Glutamatergic neuron (in vitro differentiated cells): ENCODE results near the gene CAMSAP2. TPM values are rescaled to one million over a fixed set of nuclear protein-coding genes. Genes with fewer than 3 reads are reported as not detected.

Experiments
- DNase-seq: peaks from one replicate; pipeline ENCODE4 v3.0.0; 2022
- H3K27ac Mint-ChIP-seq: one replicate; pipeline ENCODE4 v1.8.0; 2020; ENCODE audit warnings: mild to moderate bottlenecking, mixed read lengths, inconsistent platforms; ENCODE audit not compliant: unreplicated experiment
- H3K27me3 Mint-ChIP-seq: one replicate; pipeline ENCODE4 v1.8.0; 2020; ENCODE audit warnings: mild to moderate bottlenecking, moderate library complexity, mixed read lengths, inconsistent platforms; ENCODE audit not compliant: unreplicated experiment
- H3K36me3 Mint-ChIP-seq: one replicate; pipeline ENCODE4 v1.8.0; 2020; ENCODE audit warnings: mild to moderate bottlenecking, mixed read lengths, inconsistent platforms; ENCODE audit not compliant: unreplicated experiment
- H3K4me1 Mint-ChIP-seq: one replicate; pipeline ENCODE4 v1.8.0; 2020; ENCODE audit warnings: mild to moderate bottlenecking, low read depth, mixed read lengths, inconsistent platforms; ENCODE audit not compliant: unreplicated experiment
- H3K4me3 Mint-ChIP-seq: one replicate; pipeline ENCODE4 v1.8.0; 2020; ENCODE audit warnings: mild to moderate bottlenecking, mixed read lengths, inconsistent platforms; ENCODE audit not compliant: unreplicated experiment
- H3K9me3 Mint-ChIP-seq: one replicate; pipeline ENCODE4 v1.8.0; 2020; ENCODE audit warnings: mild to moderate bottlenecking, moderate library complexity, mixed read lengths, inconsistent platforms; ENCODE audit not compliant: unreplicated experiment
- CTCF ChIP-seq: fragments of 200-600 bp; sonication (generic); IDR thresholded peaks from one replicate; pipeline ENCODE4 v1.5.0; 2021; ENCODE audit not compliant: partially characterized antibody, unreplicated experiment
- total RNA-seq: library from RNA; stranded (reverse); fragmentation: NEBNext Ultra II Directional; extraction: Animal tissue kit (Norgen Biotek cat#: 25700); gene quantifications from one replicate; pipeline ENCODE4 v1.2.1, GENCODE V29; 2021; ENCODE audit not compliant: unreplicated experiment

CAMSAP2 gene
- total RNA-seq, 1 donor from 2014 or later, result 51.1 TPM

DNA sequence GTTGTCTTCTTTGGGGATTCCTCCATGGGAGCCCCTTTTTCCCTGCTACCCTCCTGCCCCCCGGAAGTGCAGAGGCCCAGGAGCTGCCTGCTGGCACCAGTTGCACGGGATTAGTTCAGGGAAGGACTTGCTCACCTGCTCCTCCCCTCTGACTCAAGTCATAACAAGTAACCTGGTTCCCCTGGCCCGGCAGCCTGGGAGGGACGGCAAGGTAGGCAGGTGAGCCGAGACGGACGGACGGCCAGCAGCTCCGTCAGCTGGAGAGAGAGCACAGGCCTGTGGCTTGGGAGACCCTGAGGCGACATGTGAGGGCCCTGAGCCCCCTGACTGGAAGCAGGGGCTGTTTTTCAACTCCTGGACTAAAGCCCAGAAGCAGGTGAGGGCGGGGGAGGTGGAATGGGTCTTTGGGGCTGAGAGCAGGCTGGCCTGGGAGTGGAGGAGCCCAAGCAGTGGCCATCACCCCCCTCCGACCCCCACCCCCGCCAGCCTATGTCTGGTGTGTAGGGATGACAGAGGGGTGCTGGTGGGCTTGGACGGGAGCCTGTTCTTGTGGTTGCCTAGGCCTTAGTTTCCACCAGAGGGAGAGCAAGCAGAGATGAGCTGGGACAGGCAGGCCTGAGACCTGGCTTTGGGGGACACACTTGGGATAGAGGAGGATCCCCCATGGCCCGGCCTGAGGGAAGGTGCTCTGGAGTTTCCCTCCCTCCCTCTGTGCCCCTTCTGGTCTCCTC is 156.2 kb downstream of the CAMSAP2 start, which contains the start of gene INAVA:
TSS of gene INAVA (plus strand) at position 189 of the 731 bp plus-strand sequence. CDS start 3,501 bp downstream, outside the sequence.
- no peak for TF ChIP-seq CTCF
- Mint-ChIP-seq H3K27ac (no peak within 1 kb of the TSS), H3K9me3 (peaks cover 4% of the 10 kb centered on the region), H3K36me3 (no peaks in the 10 kb centered on the region), H3K27me3 (no peaks in the 10 kb centered on the region), H3K4me3 (no peak within 1 kb of the TSS), H3K4me1 (peaks cover 14% of the 10 kb centered on the region)
- DNase-seq, result no peak

- Mint-ChIP-seq H3K36me3 (no peaks in the 10 kb centered on the region), H3K4me3 (no peak overlapping the region), H3K27ac (no peak overlapping the region), H3K9me3 (peaks cover 4% of the 10 kb centered on the region), H3K4me1 (peaks cover 14% of the 10 kb centered on the region), H3K27me3 (no peaks in the 10 kb centered on the region)
- no peak for TF ChIP-seq CTCF
- no peak for DNase-seq
These were observed 156.7 kb downstream of the CAMSAP2 start for GRCh38 chr1:200895443-200895789.

GRCh38 chr1:200895801-200896530 is 157.3 kb downstream of the CAMSAP2 start:
- Mint-ChIP-seq H3K4me1 (peaks cover 14% of the 10 kb centered on the region), H3K36me3 (no peaks in the 10 kb centered on the region)
- DNase-seq, result no peak

GRCh38 chr1:200896531-200897196 is 158.0 kb downstream of the CAMSAP2 start:
- Mint-ChIP-seq H3K27me3 (no peaks in the 10 kb centered on the region), H3K4me1 (peaks cover 14% of the 10 kb centered on the region), H3K36me3 (no peaks in the 10 kb centered on the region), H3K27ac (no peak overlapping the region), H3K4me3 (no peak overlapping the region), H3K9me3 (peaks cover 4% of the 10 kb centered on the region)
- TF ChIP-seq CTCF, result no peak
- no peak for DNase-seq

More at GRCh38 chr1:200895801-200896530, 157.3 kb downstream of the CAMSAP2 start:
- peaks cover 4% of the 10 kb centered on the region for H3K9me3 Mint-ChIP-seq
- TF ChIP-seq CTCF, result no peak
- no peak overlapping the region for H3K27ac Mint-ChIP-seq
- H3K27me3 Mint-ChIP-seq, result no peaks in the 10 kb centered on the region
- H3K4me3 Mint-ChIP-seq, result no peak overlapping the region
